HG02981 (cell line): Measurements from ENCODE around the gene MYO1D.
A peak's percentile ranks its signal among the peaks of the same experiment; 100 is the strongest.
"Not testable (repeated sequence)": the region's sequence is repeated elsewhere in the genome, so short reads cannot be mapped to it uniquely, and the experiment has no call there.

Experiments used
- ATAC-seq: cut with Tn5 transposase; IDR thresholded peaks from one replicate; pipeline ENCODE4 v1.9.1; 2021; ENCODE audit warnings: mild to moderate bottlenecking, moderate library complexity; ENCODE audit not compliant: unreplicated experiment

MYO1D gene

DNA sequence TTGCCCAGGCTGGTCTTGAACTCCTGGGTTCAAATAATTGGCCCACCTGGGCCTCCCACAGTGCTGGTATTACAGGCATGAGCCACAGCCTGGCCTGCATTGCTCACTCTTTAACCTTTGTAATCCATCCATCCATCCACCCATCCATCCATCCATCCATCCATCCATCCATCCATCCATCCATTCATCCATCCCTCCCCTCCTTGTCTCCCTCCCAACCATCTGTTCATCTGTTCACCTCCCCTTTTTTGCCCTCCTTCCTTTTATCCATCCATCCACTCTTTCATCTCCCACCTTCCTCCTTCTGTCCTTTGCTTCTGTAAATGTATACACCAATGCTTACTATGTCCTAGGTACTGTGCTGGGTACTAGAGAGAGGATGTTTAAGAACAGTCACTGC is 324.6 kb downstream of the MYO1D start:
- no peak for ATAC-seq

GRCh38 chr17:32551186-32551955 is 325.6 kb downstream of the MYO1D start:
- ATAC-seq = peak; percentile 57

- ATAC-seq = no peak
Measured at GRCh38 chr17:32549559-32549958, 327.4 kb downstream of the MYO1D start.

- no peak for ATAC-seq
Measured at GRCh38 chr17:32546031-32546444, 330.9 kb downstream of the MYO1D start.

DNA sequence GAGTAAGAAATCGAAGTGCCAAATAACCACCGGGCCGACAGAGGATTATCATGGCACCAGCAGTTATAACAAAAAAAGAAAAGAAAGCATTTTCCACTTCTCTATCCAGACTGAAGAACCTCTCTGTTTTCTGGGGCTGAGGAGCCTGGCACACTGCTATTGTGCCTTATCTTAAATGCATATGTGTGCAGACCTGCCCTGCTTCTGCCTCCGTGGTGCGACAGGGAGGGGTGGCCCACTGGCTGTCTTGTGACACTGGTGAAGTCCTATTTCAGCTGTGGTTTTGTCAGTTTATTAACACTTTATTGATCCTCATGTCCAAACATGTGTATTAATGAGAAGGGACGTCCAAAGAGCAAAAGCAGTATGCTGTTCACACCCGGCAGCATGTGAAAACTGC is 334.7 kb downstream of the MYO1D start:
- ATAC-seq = no peak

GRCh38 chr17:32541640-32542039 is 335.3 kb downstream of the MYO1D start:
- no peak for ATAC-seq

GRCh38 chr17:32536736-32537643 is 339.9 kb downstream of the MYO1D start:
- ATAC-seq = no peak

DNA sequence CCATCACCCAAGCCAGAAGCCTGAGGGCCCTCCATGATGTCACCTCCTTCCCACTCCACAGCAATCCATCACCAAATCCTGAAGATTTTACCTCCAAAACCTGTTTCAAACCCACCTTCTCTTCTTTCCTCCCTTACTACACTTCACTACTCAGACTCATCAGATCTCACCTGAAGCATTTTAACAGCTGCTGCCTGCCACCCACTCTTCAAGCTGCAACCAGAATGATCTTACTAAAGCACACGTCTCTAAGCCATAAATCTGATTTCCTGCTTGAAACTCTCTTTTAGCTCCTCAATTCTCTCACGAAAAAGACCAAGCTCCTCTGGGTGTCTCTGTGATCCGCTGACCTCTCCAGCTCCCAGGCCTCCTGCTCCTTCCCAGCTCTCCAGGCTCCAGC is 343.6 kb downstream of the MYO1D start:
- no peak for ATAC-seq

DNA sequence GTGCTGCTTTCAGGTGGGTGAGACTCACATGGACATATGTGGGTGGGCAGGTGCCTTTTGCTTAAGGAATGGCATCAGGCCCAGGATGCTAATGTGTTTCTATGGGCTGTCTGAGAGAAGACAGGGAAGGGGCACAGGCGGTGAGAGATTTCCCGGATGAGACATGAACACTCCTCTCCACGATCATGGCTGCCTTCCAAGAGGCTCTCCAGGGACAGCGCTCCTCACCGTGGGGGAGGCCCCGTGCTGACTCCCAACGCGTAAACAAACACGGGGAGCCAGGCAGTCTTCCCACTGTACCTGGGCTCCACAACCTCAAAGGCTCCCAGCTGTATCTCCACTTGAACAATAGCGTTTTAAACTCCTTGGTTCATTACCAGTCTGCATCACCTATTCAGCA is 347.3 kb downstream of the MYO1D start:
- no peak for ATAC-seq

DNA sequence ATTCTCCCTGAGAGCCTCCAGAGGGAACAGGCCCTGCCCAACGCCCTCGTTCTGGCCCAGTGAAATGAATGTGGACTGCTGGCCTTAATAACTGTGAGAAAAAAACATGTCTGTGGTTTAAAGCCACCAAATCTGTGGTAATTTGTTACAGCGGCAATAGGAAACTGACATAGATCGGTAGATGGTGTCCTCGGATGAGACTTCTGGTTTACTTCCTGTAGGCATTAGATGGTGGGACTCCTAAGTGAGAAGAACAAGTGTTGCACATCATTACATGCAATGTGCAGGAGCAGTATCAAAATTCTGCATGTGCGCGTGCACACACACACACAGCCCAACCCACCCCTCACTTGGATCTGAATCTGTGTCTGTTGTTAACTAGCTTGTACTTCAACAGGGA is 348.1 kb downstream of the MYO1D start:
- no peak for ATAC-seq

- no peak for ATAC-seq
Measured at GRCh38 chr17:32527146-32527545, 349.8 kb downstream of the MYO1D start.

GRCh38 chr17:32525122-32525521 is 351.8 kb downstream of the MYO1D start:
- ATAC-seq = no peak

GRCh38 chr17:32524553-32524880 is 352.4 kb downstream of the MYO1D start:
- ATAC-seq = not testable (repeated sequence)

GRCh38 chr17:32523827-32524552 is 352.9 kb downstream of the MYO1D start:
- ATAC-seq = no peak

DNA sequence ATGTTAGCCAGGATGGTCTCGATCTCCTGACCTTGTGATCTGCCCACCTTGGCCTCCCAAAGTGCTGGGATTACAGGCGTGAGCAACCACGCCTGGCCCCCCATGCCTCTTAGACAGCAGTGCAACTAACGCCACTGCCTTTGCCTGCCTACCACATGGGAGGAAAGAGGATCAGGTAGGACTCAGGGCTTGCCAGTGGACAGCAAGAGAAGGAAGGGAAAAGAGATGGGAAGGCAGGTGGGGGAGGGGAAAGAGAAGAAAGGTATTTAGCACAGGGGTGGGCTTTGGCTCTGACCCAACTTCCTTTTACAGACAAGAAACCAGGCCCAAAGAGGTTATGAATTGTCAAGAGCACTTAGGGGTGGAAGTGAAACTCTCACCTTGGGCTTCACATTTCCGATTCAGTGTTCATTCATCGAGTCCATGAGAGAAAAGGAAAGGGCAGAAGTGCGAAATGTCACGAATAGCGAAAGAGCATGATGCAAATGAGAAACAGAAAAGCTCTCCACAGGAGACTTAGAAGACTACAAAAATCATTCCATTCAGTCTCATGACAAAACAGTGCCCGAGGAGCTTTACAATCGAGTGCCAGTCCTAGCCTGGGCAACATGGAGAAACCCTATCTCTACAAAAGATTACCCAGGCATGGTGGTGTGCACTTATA is 353.8 kb downstream of the MYO1D start:
- peak; percentile 51 for ATAC-seq

DNA sequence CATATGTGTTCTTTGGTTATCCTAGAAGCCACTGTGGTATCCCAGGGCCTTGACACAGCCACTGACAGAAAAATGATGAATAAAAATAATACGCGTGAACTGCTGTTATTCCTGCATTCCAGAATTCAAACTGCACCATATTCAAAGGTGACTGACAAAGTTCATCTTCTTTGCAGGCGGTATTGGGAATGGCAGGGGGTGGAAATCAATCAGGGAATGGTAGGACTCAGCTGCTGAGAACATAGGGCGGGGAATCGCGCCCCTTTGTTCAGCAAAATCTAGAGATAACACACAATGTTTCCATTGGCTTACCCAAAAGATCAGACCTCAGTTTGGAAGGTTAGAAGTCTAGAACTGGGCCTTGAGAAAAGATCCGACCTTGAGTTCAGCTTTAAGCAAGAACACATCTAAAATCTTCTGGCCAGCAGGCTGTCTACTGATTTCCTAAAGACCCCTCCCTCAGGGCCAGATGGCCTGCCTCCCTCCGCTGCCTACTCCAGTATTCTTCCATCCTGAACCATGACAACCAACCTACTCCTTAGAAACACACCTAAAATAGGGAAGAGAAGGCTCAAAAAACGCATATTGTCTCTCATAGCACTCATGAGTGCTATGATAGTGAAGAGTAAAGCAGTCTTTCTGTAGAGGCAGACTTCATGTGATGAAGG is 356.1 kb downstream of the MYO1D start:
- ATAC-seq = no peak

GRCh38 chr17:32520104-32520701 is 356.7 kb downstream of the MYO1D start:
- no peak for ATAC-seq

DNA sequence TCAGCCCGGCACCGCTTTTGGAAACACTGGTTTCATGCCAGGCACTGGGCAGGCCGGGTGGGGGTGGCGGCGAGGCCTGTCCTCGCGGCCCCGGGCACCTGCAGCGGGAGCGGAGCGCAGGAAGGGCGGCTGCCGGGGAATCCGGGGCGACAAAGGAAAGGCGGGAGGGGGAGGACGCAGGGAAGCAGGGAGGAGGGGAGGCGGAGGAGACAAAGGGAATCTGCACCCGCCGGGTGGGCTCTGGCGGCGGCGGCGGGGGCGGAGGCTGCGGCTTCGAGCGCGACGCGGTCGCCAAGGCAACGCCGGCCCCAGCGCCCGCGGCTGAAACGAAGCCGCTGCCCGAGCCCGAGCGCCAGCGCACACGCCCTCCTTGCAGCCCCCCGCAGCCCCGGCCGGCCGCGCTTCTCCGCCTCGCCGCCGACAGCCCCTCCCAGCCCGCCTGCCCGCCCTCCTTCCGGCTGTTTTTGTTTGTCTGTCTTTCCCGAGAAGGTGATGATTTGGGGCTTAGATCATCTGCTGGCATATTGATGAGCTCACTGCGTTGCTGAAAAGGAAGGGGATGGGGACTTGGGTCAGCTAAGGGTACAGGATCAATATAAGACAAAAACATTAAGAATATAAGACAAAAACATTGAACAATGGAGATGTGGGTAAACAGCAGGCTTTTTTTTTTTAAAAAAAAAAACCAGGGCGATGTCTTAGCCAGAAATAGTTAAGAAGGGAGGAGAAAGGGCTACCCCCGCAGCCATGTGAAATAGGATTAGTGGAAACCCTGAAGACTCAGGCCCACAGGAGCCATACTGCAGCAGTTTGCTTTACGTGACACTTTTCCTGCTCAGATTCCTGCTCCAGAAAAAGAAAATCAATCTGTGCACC is 357.5 kb downstream of the MYO1D start:
- ATAC-seq = no peak

- ATAC-seq = no peak
Measured at GRCh38 chr17:32518646-32519227, 358.2 kb downstream of the MYO1D start.
